Stimulated activated memory B cell treated with anti-CD40 and anti-IgM and Interleukin-4, amounts not matched to agents 10 μg/mL and 1 μg/mL and 100 μg/mL, for 72 hours (primary cell): ENCODE results near the gene FAAH2.

Experiments
- ATAC-seq: fragments of 150-1000 bp; cut with Tn5 transposase; 2 replicates; pipeline ENCODE4 v1.10.0; 2021
- H3K27ac Mint-ChIP-seq: one replicate; pipeline ENCODE4 v1.8.0; 2022; ENCODE audit warnings: mild to moderate bottlenecking, mixed read lengths
- H3K27me3 Mint-ChIP-seq: one replicate; pipeline ENCODE4 v1.8.0; 2022; ENCODE audit warnings: mixed read lengths
- H3K36me3 Mint-ChIP-seq: one replicate; pipeline ENCODE4 v1.8.0; 2022; ENCODE audit warnings: mixed read lengths
- H3K4me1 Mint-ChIP-seq: one replicate; pipeline ENCODE4 v1.8.0; 2022; ENCODE audit warnings: mixed read lengths
- H3K4me3 Mint-ChIP-seq: one replicate; pipeline ENCODE4 v1.8.0; 2022; ENCODE audit warnings: mild to moderate bottlenecking, moderate library complexity, mixed read lengths
- H3K9me3 Mint-ChIP-seq: one replicate; pipeline ENCODE4 v1.8.0; 2022; ENCODE audit warnings: mixed read lengths

Gene FAAH2

DNA sequence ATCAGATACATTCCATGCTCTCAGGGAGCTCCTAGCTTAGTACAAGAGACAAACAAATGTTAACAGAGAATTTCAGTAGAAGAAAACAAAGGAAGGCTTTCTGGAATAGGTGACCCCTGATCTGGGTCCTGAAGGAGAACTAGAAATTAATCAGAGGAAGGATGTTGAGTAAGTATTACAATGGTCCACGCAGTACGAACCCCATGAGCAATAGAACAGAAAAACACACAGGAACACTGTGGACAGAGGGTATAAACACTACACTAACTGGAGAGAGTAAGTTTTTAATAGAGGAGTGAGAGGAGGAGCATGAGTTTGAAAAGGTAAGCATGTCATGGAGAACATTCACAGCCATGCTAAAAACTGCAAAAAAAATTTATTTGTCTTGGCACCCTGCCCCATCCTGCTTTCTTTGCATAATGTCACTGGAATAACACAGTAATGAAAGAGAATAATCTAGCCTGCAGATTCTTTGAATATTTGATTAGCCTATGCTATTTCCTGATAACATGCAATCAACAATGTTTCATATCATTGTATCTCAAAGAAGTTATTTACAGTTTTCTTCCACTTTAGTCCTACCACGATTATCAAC lies 165.0 kb downstream of the FAAH2 start:
- no peak for ATAC-seq
- Mint-ChIP-seq H3K9me3 (no peaks in the 10 kb centered on the region), H3K36me3 (peaks cover 6% of the 10 kb centered on the region), H3K27ac (no peak overlapping the region), H3K4me3 (no peak overlapping the region), H3K4me1 (peaks cover 4% of the 10 kb centered on the region), H3K27me3 (no peaks in the 10 kb centered on the region)

GRCh38 chrX:57453901-57454300 lies 167.4 kb downstream of the FAAH2 start:
- no peak for ATAC-seq
- peaks cover 4% of the 10 kb centered on the region for H3K4me1 Mint-ChIP-seq
- no peak overlapping the region for H3K4me3 Mint-ChIP-seq
- no peak overlapping the region for H3K27ac Mint-ChIP-seq
- H3K9me3 Mint-ChIP-seq: no peaks in the 10 kb centered on the region
- no peaks in the 10 kb centered on the region for H3K27me3 Mint-ChIP-seq
- H3K36me3 Mint-ChIP-seq: no peaks in the 10 kb centered on the region

GRCh38 chrX:57481514-57481913 lies 195.0 kb downstream of the FAAH2 start:
- ATAC-seq: no peak
- Mint-ChIP-seq H3K27ac (no peak overlapping the region), H3K27me3 (no peaks in the 10 kb centered on the region), H3K9me3 (no peaks in the 10 kb centered on the region), H3K4me1 (no peaks in the 10 kb centered on the region), H3K4me3 (no peak overlapping the region), H3K36me3 (no peaks in the 10 kb centered on the region)

DNA sequence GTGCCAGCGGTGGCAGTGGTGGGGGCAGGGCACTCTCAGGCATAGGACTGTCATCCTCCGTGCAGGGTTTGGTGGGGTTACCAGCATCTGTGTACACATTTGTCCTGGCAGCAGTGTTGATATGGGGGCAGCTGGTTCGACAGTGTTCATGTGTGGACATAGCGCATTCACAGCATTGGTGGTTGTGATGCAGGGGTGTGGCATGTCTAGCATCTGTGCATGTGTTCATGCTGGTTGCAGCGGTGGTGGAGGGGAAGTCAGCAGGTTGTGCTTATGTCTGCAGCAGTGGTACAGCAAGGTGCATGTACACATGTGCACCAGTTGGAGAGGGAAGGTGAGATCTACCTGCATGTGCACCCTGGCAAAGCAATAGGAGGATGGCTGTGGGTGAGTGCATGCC lies 230.0 kb downstream of the FAAH2 start:
- no peaks in the 10 kb centered on the region for H3K4me1 Mint-ChIP-seq
- no peak overlapping the region for H3K4me3 Mint-ChIP-seq
- H3K27ac Mint-ChIP-seq: no peak overlapping the region
- no peaks in the 10 kb centered on the region for H3K36me3 Mint-ChIP-seq
- H3K27me3 Mint-ChIP-seq: peaks cover 11% of the 10 kb centered on the region
- ATAC-seq: no peak
- H3K9me3 Mint-ChIP-seq: no peaks in the 10 kb centered on the region

DNA sequence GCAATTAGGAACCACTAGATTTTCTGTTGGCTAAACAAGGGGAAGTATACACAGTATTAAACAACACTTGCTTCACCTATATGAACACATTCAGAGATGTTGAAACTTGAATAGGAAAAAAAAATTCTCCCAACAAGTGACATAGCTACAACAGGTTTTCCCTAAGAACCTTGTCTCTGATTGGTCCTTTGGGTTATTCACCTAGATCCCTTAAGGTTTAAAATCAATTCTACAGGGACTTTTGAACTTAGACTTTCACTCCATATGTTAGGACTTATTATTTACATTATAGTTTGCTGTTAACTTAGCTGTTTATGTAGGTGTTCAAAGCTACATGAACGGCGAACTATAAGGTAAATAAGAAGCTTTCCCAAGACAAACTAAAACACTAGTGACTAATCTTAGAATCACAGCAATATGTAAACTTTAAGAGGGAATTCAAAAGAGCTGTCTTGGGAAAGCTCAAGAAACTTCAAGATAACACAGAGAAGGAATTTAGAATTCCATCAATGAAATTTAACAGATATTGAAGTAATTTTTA lies 233.1 kb downstream of the FAAH2 start:
- H3K4me1 Mint-ChIP-seq: no peaks in the 10 kb centered on the region
- H3K27ac Mint-ChIP-seq: no peak overlapping the region
- no peak overlapping the region for H3K4me3 Mint-ChIP-seq
- H3K9me3 Mint-ChIP-seq: no peaks in the 10 kb centered on the region
- H3K36me3 Mint-ChIP-seq: no peaks in the 10 kb centered on the region
- peaks cover 11% of the 10 kb centered on the region for H3K27me3 Mint-ChIP-seq
- ATAC-seq: no peak

DNA sequence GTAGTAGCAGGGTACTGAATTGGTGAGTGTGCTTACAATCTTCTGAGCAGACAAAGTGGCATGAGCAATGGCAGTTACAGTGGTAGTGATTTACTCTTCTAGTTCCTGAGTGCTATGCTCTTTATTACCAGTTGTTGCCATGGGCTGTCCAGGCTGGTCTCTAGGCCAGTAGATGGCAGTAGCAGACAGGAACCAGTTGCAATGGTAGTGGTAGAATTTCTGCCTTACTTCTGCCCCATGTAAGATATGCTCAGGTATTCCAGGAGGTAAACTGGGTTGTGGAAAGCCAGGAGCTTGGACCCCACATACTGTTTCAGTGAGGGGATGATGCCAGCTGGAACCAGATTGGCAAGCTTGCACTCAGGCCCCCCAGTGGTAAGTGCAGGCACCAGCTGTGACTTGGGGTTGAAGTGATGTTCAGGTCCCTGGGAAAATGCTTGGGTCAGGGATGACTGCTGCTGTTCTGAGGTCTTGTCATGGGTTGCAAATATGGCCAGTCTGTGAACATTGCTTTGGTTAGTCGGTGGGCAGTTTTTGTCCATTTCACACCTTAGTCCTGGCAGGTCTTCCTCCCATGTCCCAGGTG lies 242.3 kb downstream of the FAAH2 start:
- Mint-ChIP-seq H3K27me3 (peaks cover 17% of the 10 kb centered on the region), H3K9me3 (peaks cover 3% of the 10 kb centered on the region), H3K4me1 (no peaks in the 10 kb centered on the region), H3K36me3 (no peaks in the 10 kb centered on the region), H3K4me3 (no peak overlapping the region), H3K27ac (no peak overlapping the region)
- ATAC-seq: no peak
